ENCODE results near the gene LETM1. TPM values are rescaled to one million over a fixed set of nuclear protein-coding genes. Genes with fewer than 3 reads are reported as not detected.
"Not testable (repeated sequence)": the region's sequence is repeated elsewhere in the genome, so short reads cannot be mapped to it uniquely, and the experiment has no call there.

The LETM1 gene
- total RNA-seq, 1 donor from 2014 or later, result 98.7 TPM

DNA sequence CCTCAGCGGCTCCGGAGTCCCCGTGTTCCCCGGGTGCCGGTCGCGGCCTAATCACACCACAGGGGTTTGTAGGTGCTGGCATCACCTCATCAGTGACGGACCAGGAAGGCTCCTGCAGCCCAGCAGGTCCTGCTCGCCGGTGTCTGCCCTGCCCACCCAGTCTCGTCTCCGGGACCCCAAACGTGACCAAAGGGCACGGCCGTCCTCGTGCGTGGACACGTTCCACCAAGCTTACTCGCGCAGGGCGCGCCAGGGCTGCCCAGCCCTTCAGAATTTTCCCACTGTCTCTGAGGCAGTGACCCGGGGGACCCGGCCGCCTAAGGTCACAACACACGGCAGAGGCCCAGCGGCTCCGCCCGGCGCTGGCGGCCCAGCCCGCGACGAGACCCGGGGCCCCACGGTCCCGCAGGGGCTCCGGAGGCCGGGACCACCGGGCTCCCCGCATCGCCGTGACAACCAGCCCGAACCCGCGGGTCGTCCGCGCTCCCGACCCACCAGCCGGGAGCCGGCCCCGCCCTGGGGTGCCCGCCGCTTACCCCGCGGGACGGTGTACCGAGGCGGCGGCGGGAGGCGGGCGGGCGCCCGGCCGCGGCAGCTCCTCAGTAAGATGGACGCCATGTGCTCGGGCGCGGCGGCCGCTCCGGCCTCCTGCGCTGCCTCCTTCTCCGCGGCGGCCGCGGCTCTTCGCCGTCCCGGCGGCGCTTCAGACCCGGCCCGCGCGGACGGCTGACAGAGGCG, 454 bp downstream of the LETM1 start:
- H3K4me3 Mint-ChIP-seq, result peak overlapping the region; percentile 90
- H3K27me3 Mint-ChIP-seq, result no peaks in the 10 kb centered on the region
- peak overlapping the region; percentile 82 for H3K27ac Mint-ChIP-seq

DNA sequence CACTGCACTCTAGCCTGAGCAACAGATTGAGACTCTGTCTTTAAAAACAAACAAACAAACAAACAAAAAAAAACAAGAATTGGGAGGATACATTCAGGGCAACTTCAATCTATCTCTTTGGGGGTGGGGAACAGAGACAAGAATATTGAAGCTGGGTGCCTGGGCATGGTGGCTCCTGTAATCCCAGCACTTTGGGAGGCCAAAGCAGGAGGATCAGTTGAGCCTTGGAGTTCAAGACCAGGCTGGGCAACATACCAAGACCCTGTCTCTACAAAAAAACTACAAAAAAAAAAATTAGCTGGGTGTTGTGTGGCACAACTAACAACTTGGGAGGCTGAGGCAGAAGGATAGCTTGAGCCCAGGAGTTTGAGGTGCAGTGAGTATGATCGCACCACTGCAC, 1.2 kb downstream of the LETM1 start:
- intact Hi-C loops (cut with micrococcal nuclease), result loop anchor here (10.0 kb wide), 1 partner anchor 560 kb away; the partner anchor contains the start of genes CFAP99 and ZFYVE28
- peaks cover 10% of the 10 kb centered on the region for H3K36me3 Mint-ChIP-seq (ENCODE audit: low read depth)

More for the DNA sequence above, 454 bp downstream of the LETM1 start:
- H3K4me1 Mint-ChIP-seq, result peaks cover 30% of the 10 kb centered on the region
- no peaks in the 10 kb centered on the region for H3K9me3 Mint-ChIP-seq
- intact Hi-C loops (cut with micrococcal nuclease), result loop anchor here (1.0 to 10.0 kb wide), 5 partner anchors 15 to 1107 kb away; partner anchors contain the start of genes CFAP99, GRK4, NOP14 and TACC3
- peaks cover 10% of the 10 kb centered on the region for H3K36me3 Mint-ChIP-seq (ENCODE audit: low read depth)
- DNase-seq, result peak; percentile 79

DNA sequence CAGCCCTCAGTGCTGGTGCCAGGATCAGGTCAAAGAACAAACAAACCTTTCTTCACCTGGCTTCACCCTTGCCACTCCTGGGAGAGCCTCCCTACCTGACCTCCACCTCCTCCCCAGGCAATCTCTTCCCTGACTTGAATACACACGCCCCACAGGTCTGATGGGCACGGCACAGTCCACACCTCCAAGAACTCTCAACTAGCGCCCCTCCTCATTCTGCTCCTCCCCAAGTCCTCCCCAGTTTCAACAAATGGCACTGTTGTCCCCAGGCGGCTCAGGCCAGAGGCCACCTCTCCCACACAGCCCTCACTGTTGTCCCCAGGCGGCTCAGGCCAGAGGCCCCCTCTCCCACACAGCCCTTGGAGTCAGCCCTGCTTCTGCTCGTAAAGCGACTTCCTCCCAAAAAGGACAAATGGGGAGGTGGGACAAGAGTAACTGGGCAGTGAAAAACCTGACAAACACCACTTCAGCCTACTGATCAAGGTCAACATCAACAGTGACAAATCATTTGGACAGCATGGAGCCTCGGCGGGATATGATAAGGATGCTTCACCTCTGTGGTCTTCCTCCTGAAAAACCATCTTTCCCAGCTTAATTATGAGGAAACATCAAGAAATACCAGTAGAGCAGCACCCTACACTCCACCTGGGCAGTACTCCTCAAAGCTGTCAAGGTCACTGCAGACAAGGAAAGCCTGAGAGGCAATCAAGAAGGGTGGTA, 2.9 kb downstream of the LETM1 start:
- Mint-ChIP-seq H3K27me3 (no peaks in the 10 kb centered on the region), H3K4me3 (peak overlapping the region; percentile 61), H3K9me3 (no peaks in the 10 kb centered on the region), H3K27ac (peak overlapping the region; percentile 3), H3K36me3 (ENCODE audit: low read depth) (peaks cover 12% of the 10 kb centered on the region), H3K4me1 (peaks cover 32% of the 10 kb centered on the region)
- DNase-seq, result no peak
- intact Hi-C loops (cut with micrococcal nuclease), result loop anchor here (10.0 kb wide), 1 partner anchor 562 kb away; the partner anchor contains the start of genes CFAP99 and ZFYVE28

More for the DNA sequence above, 1.2 kb downstream of the LETM1 start:
- peak overlapping the region; percentile 82 for H3K27ac Mint-ChIP-seq
- no peaks in the 10 kb centered on the region for H3K27me3 Mint-ChIP-seq
- peak overlapping the region; percentile 90 for H3K4me3 Mint-ChIP-seq
- peaks cover 32% of the 10 kb centered on the region for H3K4me1 Mint-ChIP-seq
- DNase-seq, result no peak
- H3K9me3 Mint-ChIP-seq, result no peaks in the 10 kb centered on the region

DNA sequence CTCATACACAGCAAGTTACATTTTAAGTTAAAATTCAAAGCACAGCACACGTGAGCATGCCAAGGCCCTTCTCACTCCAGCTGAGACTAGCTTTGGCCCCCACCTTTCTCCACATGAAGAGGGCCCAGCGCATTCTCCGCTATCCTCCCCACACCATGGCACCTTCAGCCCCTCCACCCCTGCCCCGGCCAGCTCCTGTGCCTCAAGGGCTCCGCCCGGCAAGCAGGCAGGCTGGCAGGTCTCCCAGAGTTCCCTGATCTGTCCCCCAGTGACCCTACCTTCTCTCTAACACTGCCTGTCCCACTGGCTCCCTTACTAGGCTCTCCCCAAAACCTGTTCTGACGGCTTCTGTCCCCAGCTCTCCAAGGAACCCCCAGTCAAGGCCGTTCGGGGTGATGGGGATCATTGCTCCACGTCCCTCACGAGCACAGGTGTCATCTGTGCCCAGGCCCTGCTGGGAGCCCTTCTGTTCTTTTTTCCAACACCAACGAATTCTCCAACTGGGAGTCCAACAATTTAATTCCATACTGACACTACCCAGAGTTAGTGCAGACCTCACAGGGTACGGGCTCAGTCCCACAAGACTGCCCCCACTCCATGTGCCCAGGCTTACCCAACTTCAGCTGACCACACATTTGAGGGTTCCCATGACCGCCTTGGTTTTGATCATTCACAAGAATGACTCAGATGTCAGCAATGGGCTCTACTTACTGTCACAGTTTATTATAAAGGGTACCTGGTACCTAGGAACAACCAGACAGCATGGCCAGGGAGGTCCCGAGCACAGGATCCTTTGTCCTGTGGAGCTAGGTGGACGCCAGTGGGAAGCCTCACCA, 4.2 kb downstream of the LETM1 start:
- Mint-ChIP-seq H3K4me3 (no peak overlapping the region), H3K27me3 (no peaks in the 10 kb centered on the region), H3K4me1 (peaks cover 29% of the 10 kb centered on the region), H3K27ac (no peak overlapping the region), H3K36me3 (ENCODE audit: low read depth) (peaks cover 18% of the 10 kb centered on the region), H3K9me3 (no peaks in the 10 kb centered on the region)
- no peak for DNase-seq
- intact Hi-C loops (cut with micrococcal nuclease), result loop anchor here (10.0 kb wide), 1 partner anchor 563 kb away; the partner anchor contains the start of genes CFAP99 and ZFYVE28

DNA sequence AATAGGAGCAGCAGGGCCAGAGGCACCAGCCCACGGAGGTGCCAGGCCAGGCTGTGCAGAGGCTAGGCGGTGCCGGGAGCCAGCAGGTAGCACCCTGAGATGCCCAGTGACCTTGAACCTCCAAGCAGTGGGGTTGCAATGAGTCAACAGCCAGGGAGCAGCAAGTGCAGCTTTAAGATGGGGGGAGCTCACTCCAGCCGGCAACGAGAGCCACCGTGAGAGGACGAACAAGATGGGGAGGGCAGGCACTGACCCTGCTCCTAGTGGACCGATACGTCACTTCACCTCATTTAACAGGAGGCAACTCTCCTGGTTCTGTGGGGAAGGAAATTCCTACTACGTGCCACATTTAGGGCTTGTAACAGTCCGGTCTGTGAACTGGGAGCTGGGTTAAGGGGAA, 4.8 kb downstream of the LETM1 start:
- Mint-ChIP-seq H3K27me3 (no peaks in the 10 kb centered on the region), H3K4me3 (no peak overlapping the region), H3K27ac (no peak overlapping the region), H3K36me3 (ENCODE audit: low read depth) (peaks cover 23% of the 10 kb centered on the region), H3K9me3 (no peaks in the 10 kb centered on the region), H3K4me1 (peaks cover 33% of the 10 kb centered on the region)
- DNase-seq, result no peak
- intact Hi-C loops (cut with micrococcal nuclease), result loop anchor here (10.0 kb wide), 1 partner anchor 564 kb away; the partner anchor contains the start of genes CFAP99 and ZFYVE28

DNA sequence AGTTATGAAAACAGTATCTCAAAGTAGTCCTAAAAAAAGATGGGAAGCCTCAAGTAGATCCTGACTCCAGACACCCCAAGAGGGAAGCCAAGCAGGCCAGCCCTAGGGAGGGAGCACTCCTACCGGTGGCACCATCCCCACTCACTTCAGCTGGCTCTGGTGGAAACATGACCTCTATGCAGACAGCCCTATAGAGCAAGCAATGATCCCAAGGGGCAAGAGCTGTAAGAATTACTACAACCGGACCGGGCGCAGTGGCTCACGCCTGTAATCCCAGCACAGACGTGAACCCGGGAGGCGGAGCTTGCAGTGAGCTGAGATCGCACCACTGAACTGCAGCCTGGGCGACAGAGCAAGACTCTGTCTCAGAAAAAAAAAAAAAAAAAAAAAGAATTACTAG, 5.7 kb downstream of the LETM1 start:
- H3K27me3 Mint-ChIP-seq, result no peaks in the 10 kb centered on the region
- H3K27ac Mint-ChIP-seq, result no peak overlapping the region
- H3K36me3 Mint-ChIP-seq (ENCODE audit: low read depth), result peaks cover 23% of the 10 kb centered on the region
- intact Hi-C loops (cut with micrococcal nuclease), result loop anchor here (10.0 kb wide), 1 partner anchor 565 kb away; the partner anchor contains the start of genes CFAP99 and ZFYVE28
- no peaks in the 10 kb centered on the region for H3K9me3 Mint-ChIP-seq
- DNase-seq, result no peak
- H3K4me3 Mint-ChIP-seq, result no peak overlapping the region
- peaks cover 33% of the 10 kb centered on the region for H3K4me1 Mint-ChIP-seq

DNA sequence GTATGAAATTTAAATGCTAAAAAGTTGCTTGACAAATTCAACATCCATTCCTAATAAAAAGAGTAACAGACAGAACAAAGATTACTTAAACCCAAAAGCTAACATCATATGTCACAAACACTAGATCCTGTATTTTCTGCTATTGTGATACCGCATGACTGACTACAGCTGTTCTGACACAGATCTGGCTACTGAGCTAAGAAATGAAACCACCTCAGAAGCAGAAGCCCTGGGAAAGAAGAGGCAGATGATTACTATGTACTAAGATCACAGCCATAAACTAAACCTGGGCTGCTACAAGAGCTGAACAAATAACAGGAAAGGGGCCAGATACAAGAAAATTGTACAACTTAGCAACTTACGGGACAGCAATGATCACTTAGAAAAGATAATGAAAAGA, 9.4 kb downstream of the LETM1 start:
- intact Hi-C loops (cut with micrococcal nuclease), result no loop called here
- H3K36me3 Mint-ChIP-seq (ENCODE audit: low read depth), result peaks cover 27% of the 10 kb centered on the region
- no peak overlapping the region for H3K4me3 Mint-ChIP-seq
- H3K4me1 Mint-ChIP-seq, result peaks cover 13% of the 10 kb centered on the region
- peak overlapping the region; percentile 48 for H3K27ac Mint-ChIP-seq
- no peak for DNase-seq
- no peaks in the 10 kb centered on the region for H3K27me3 Mint-ChIP-seq
- H3K9me3 Mint-ChIP-seq, result no peaks in the 10 kb centered on the region

DNA sequence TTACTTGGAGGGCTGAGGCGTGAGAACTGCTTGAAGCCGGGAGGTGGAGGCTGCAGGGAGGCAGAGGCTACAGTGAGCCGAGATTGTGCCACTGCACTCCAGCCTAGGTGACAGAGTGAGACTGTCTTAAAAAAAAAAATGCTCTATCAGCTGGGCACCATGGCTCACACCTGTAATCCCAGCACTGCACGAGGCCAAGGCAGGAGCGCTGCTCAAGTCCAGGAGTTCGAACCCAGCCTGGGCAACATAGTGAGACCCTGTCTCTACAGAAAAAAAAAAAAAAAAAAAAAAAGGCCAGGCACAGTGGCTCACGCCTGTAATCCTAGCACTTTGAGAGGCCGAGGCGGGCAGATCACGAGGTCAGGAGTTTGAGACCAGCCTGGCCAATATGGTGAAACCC, 11.3 kb downstream of the LETM1 start:
- DNase-seq; H3K4me3 Mint-ChIP-seq; intact Hi-C loops (cut with micrococcal nuclease); H3K27me3 Mint-ChIP-seq; H3K4me1 Mint-ChIP-seq; H3K27ac Mint-ChIP-seq; H3K9me3 Mint-ChIP-seq: not testable (repeated sequence)
- peaks cover 36% of the 10 kb centered on the region for H3K36me3 Mint-ChIP-seq (ENCODE audit: low read depth)

DNA sequence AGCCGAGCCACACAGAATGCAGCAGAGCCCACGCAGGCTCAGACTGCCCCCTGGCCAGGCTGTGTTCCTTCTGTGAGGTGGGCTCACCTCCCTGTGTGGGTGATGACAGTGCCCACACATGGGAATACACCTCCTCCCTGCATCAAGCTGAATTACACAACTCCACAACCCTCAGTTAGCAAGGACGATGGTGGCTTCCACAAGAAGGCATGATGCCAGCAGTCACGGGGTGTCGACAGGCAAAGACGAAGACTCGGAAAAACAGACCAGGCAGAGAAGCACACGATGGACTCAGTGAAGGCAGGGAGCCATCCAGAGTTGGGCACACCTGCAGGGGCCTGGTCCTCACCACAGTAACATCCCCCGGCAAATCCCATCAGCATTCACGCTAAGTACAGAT, 12.1 kb downstream of the LETM1 start:
- Mint-ChIP-seq H3K4me1 (peaks cover 8% of the 10 kb centered on the region), H3K4me3 (no peak overlapping the region), H3K27me3 (no peaks in the 10 kb centered on the region), H3K9me3 (no peaks in the 10 kb centered on the region), H3K36me3 (ENCODE audit: low read depth) (peaks cover 42% of the 10 kb centered on the region), H3K27ac (no peak overlapping the region)
- intact Hi-C loops (cut with micrococcal nuclease), result no loop called here
- no peak for DNase-seq

DNA sequence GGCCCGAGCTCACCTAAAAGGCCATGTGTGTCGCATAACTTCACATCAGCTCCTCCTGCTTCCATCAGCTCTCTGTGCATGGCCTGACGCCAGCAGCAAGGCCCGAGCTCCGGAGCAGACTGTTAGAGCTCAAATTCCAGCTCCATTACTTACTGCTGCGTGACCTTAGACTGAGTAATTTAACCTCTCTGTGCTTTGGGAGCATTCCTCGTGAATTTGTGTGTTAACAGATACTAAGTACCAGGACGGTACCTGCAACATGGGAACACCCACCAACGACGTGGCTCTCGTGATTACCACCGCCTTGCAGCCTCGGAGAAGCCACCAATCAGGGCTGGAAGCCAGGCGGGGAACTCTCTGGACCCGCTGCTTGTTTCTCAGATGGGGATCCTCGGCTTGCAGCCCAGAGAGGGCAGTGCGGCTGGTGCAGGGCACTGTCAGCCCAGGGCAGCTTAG, 12.9 kb downstream of the LETM1 start:
- intact Hi-C loops (cut with micrococcal nuclease), result no loop called here
- Mint-ChIP-seq H3K4me1 (peaks cover 8% of the 10 kb centered on the region), H3K4me3 (no peak overlapping the region), H3K9me3 (no peaks in the 10 kb centered on the region), H3K27me3 (no peaks in the 10 kb centered on the region), H3K27ac (no peak overlapping the region), H3K36me3 (ENCODE audit: low read depth) (peaks cover 41% of the 10 kb centered on the region)
- DNase-seq, result no peak

DNA sequence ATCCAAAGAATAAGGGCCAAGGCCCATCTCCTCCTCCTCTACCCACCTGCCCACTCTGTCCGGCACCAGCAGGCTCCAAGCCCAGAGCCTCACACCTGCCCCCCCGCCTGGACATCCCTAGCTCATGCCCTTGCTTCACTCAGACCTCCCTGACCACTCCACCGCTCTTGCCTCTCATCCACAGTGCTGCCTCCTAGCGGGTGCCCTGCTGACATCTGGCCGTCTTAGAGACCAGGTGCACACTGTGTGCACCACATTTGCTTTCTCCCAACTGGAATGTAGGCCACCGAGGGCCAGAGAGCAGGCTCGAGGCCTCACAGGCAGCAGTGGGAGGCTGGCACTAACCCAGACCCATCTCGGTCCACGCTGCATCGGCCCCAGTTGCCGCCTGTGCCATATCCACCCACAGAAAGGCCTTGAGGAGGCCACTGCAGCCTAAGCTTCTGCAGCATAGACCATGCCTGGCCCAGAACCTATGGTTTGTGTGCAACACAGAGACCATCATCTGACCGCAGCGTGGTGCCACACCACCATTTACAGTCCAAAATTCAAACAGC, 13.5 kb downstream of the LETM1 start:
- DNase-seq, result no peak
- intact Hi-C loops (cut with micrococcal nuclease), result no loop called here
- no peaks in the 10 kb centered on the region for H3K9me3 Mint-ChIP-seq
- peaks cover 41% of the 10 kb centered on the region for H3K36me3 Mint-ChIP-seq (ENCODE audit: low read depth)
- H3K27me3 Mint-ChIP-seq, result no peaks in the 10 kb centered on the region
- H3K4me1 Mint-ChIP-seq, result peaks cover 8% of the 10 kb centered on the region
- no peak overlapping the region for H3K4me3 Mint-ChIP-seq
- no peak overlapping the region for H3K27ac Mint-ChIP-seq

DNA sequence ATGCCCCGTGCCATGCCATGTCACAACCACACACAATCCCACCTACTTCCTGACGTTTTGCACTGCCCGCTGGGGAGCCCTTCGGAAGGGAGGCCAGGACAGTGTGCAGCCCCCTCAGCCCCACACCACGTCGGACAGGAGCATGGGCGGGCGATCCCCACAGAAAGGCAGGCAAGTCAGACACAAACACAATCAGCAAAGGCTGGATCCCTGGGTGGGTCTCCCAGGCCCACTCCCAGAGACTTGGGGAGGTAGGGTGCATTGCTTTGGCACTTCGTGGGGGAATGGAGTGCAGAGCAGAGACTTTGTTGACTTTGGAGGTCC, 14.1 kb downstream of the LETM1 start:
- H3K9me3 Mint-ChIP-seq, result no peaks in the 10 kb centered on the region
- intact Hi-C loops (cut with micrococcal nuclease), result no loop called here
- no peak for DNase-seq
- H3K27ac Mint-ChIP-seq, result no peak overlapping the region
- H3K36me3 Mint-ChIP-seq (ENCODE audit: low read depth), result peaks cover 38% of the 10 kb centered on the region
- no peak overlapping the region for H3K4me3 Mint-ChIP-seq
- peaks cover 8% of the 10 kb centered on the region for H3K4me1 Mint-ChIP-seq
- no peaks in the 10 kb centered on the region for H3K27me3 Mint-ChIP-seq

DNA sequence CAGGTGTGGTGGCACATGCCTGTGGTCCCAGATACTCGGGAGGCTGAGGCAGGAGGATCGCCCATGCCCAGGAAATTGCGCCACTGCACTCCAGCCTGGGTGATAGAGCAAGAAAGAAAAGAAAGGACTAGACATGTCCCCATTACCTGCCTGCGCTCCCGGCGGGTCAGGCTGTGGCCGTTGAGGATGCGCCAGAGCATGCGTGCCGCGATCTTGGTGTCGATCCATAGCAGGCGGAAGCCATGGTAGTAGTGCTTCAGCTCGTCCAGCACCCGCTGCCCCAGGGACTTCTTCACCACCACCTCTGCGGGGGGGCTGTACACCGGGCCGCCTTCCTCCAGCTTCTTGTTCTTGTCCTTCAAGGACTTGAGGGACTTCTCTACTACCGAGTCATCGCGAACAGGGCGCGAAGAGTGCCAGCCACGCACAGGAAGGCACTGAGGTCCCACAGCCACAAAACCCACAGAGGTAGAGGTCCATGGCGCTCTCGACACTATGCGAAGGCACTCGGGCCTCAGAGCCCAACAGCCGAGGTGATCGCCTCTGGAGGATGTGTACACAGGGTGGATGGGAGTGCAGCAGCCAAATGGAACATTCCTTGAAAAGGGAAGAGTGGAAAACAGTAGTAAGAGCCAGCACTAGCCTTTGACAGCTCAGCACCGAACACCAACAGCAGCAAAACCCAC, 14.6 kb downstream of the LETM1 start:
- Mint-ChIP-seq H3K27me3 (no peaks in the 10 kb centered on the region), H3K27ac (no peak overlapping the region)
- intact Hi-C loops (cut with micrococcal nuclease), result no loop called here

More for the DNA sequence above, 14.6 kb downstream of the LETM1 start:
- no peak for DNase-seq
- Mint-ChIP-seq H3K4me3 (no peak overlapping the region), H3K9me3 (no peaks in the 10 kb centered on the region), H3K4me1 (peaks cover 4% of the 10 kb centered on the region), H3K36me3 (ENCODE audit: low read depth) (peaks cover 38% of the 10 kb centered on the region)
